A673 (cell line): Measurements from ENCODE around the gene NFYA. TPM values are rescaled to one million over a fixed set of nuclear protein-coding genes. Genes with fewer than 3 reads are reported as not detected.
"Not testable (repeated sequence)": the region's sequence is repeated elsewhere in the genome, so short reads cannot be mapped to it uniquely, and the experiment has no call there.

Experiments
- BruUV-seq: library from RNA; stranded (reverse); fragments of 400-500 nt; replicated peaks from 2 replicates; lab custom pipeline; 2021; lab: Mats Ljungman, UMichigan
- CTCF ChIA-PET: fragments of 300-600 bp; sonication (Branson Sonifier 250); formaldehyde crosslinking; loops from one replicate; lab custom pipeline; 2022; ENCODE audit warnings: antibody characterized with exemption; lab: Charles Lee
- POLR2A ChIA-PET: fragments of 300-600 bp; sonication (Branson Sonifier 250); formaldehyde crosslinking; loops from one replicate; lab custom pipeline; 2022; ENCODE audit warnings: antibody characterized with exemption; ENCODE audit not compliant: low non-redundant PET; lab: Charles Lee
- DNase-seq: peaks from one replicate; pipeline ENCODE4 v3.0.0-alpha.2; 2015; ENCODE audit warnings: low spot score
- H3K27ac ChIP-seq: fragments of 200-600 bp; sonication (generic); 2 replicates; pipeline ENCODE4 v1.5.1; 2016; ENCODE audit warnings: mixed run types, low read depth, mild to moderate bottlenecking, mixed read lengths, antibody characterized with exemption, low read length; ENCODE audit not compliant: poor library complexity, severe bottlenecking
- H3K27me3 ChIP-seq: fragments of 200-600 bp; sonication (generic); replicated peaks from 2 replicates; pipeline ENCODE4 v1.6.1; 2017; ENCODE audit warnings: mixed run types, low read depth, mild to moderate bottlenecking, mixed read lengths, antibody characterized with exemption, low read length; ENCODE audit not compliant: insufficient read depth, poor library complexity
- H3K36me3 ChIP-seq: fragments of 200-600 bp; sonication (generic); 2 replicates; pipeline ENCODE4 v1.6.1; 2016; ENCODE audit warnings: mixed run types, mild to moderate bottlenecking, mixed read lengths, antibody characterized with exemption, low read length; ENCODE audit not compliant: insufficient read depth, poor library complexity, severe bottlenecking
- H3K4me1 ChIP-seq: fragments of 200-600 bp; sonication (generic); 2 replicates; pipeline ENCODE4 v1.6.1; 2017; ENCODE audit warnings: mixed run types, mild to moderate bottlenecking, mixed read lengths, antibody characterized with exemption, low read length; ENCODE audit not compliant: insufficient read depth, poor library complexity, severe bottlenecking
- H3K4me3 ChIP-seq: fragments of 200-600 bp; sonication (generic); 2 replicates; pipeline ENCODE4 v1.5.1; 2016; ENCODE audit warnings: low read depth, mixed run types, mild to moderate bottlenecking, mixed read lengths, low read length; ENCODE audit not compliant: poor library complexity, severe bottlenecking
- H3K9me3 ChIP-seq: fragments of 200-600 bp; sonication (generic); 2 replicates; pipeline ENCODE4 v1.6.1; 2016; ENCODE audit warnings: mixed run types, low read depth, mild to moderate bottlenecking, mixed read lengths, antibody characterized with exemption, low read length; ENCODE audit not compliant: poor library complexity, severe bottlenecking
- EZH2 ChIP-seq: fragments of 200-600 bp; sonication (generic); IDR thresholded peaks from 2 replicates; pipeline ENCODE4 v1.6.1; 2017; ENCODE audit warnings: borderline replicate concordance, low read depth, mild to moderate bottlenecking, mixed read lengths, antibody characterized with exemption, low read length; ENCODE audit not compliant: poor library complexity, severe bottlenecking
- intact Hi-C: fragments of 100-400 bp; cut with micrococcal nuclease; formaldehyde crosslinking; loops from one replicate; pipeline ENCODE4 v1.10.0; 2022; ENCODE audit not compliant: unreplicated experiment
- total RNA-seq: library from RNA; stranded (reverse); gene quantifications from 2 replicates; pipeline ENCODE4 v1.2.3, GENCODE V29; 2021
- TF ChIP-seq, protein P1 (sequence below): fragments of 300-800, 200-600 bp; sonication (generic); conservative IDR thresholded peaks from 2 replicates; pipeline ENCODE4 v1.5.1; 2017; ENCODE audit warnings: low read depth, mild to moderate bottlenecking, antibody characterized with exemption, low read length, moderate library complexity, mixed read lengths

Gene NFYA
- total RNA-seq, 1 experiment from 2014 or later: 45.4 TPM

GRCh38 chr6:41100871-41101287 is 28.1 kb downstream of the NFYA start:
- Histone ChIP-seq H3K27ac (no peak overlapping the region), H3K9me3 (no peaks in the 10 kb centered on the region), H3K36me3 (peaks cover 47% of the 10 kb centered on the region), H3K4me3 (no peak overlapping the region), H3K27me3 (no peaks in the 10 kb centered on the region), H3K4me1 (no peaks in the 10 kb centered on the region)
- no peak for TF ChIP-seq EZH2
- TF ChIP-seq, protein P1, sequence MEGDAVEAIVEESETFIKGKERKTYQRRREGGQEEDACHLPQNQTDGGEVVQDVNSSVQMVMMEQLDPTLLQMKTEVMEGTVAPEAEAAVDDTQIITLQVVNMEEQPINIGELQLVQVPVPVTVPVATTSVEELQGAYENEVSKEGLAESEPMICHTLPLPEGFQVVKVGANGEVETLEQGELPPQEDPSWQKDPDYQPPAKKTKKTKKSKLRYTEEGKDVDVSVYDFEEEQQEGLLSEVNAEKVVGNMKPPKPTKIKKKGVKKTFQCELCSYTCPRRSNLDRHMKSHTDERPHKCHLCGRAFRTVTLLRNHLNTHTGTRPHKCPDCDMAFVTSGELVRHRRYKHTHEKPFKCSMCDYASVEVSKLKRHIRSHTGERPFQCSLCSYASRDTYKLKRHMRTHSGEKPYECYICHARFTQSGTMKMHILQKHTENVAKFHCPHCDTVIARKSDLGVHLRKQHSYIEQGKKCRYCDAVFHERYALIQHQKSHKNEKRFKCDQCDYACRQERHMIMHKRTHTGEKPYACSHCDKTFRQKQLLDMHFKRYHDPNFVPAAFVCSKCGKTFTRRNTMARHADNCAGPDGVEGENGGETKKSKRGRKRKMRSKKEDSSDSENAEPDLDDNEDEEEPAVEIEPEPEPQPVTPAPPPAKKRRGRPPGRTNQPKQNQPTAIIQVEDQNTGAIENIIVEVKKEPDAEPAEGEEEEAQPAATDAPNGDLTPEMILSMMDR: no peak
- no TSS peak for BruUV-seq
- no peak for DNase-seq
- POLR2A ChIA-PET: no interaction called here
- CTCF ChIA-PET: no interaction called here
- intact Hi-C loops: no loop called here

- Histone ChIP-seq H3K4me1 (no peaks in the 10 kb centered on the region), H3K9me3 (no peaks in the 10 kb centered on the region), H3K27ac (no peak overlapping the region), H3K36me3 (peaks cover 17% of the 10 kb centered on the region), H3K27me3 (no peaks in the 10 kb centered on the region), H3K4me3 (no peak overlapping the region)
- BruUV-seq: no TSS peak
- TF ChIP-seq EZH2: no peak
- TF ChIP-seq, protein P1: no peak
- POLR2A ChIA-PET: no interaction called here
- intact Hi-C loops: no loop called here
- CTCF ChIA-PET: no interaction called here
- no peak for DNase-seq
These were observed 31.1 kb downstream of the NFYA start for GRCh38 chr6:41103847-41104246.

DNA sequence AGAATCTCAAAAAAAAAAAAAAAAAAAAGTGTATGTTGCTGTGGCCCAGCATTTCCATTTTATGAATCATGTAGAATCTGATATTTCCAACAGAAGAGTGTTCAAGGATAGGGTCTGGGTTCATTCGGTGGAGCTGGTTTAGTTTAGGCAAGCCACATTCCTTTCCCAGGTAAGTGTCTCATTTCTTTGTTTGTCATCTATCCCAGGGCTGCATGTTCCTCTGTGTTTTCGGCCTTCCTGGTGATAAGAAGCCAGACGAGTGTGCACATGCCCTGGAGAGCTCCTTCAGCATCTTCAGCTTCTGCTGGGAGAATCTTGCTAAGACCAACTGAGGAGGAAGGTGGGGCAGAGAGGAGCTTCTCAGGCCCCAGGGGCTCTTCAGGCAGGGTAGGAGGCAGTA is 38.2 kb downstream of the NFYA start:
- TF ChIP-seq EZH2: no peak
- TF ChIP-seq, protein P1: no peak
- intact Hi-C loops: no loop called here
- no TSS peak for BruUV-seq
- no peak for DNase-seq
- Histone ChIP-seq H3K36me3 (no peaks in the 10 kb centered on the region), H3K9me3 (no peaks in the 10 kb centered on the region), H3K4me1 (no peaks in the 10 kb centered on the region), H3K4me3 (no peak overlapping the region), H3K27ac (no peak overlapping the region), H3K27me3 (no peaks in the 10 kb centered on the region)
- ChIA-PET POLR2A (no interaction called here), CTCF (no interaction called here)

DNA sequence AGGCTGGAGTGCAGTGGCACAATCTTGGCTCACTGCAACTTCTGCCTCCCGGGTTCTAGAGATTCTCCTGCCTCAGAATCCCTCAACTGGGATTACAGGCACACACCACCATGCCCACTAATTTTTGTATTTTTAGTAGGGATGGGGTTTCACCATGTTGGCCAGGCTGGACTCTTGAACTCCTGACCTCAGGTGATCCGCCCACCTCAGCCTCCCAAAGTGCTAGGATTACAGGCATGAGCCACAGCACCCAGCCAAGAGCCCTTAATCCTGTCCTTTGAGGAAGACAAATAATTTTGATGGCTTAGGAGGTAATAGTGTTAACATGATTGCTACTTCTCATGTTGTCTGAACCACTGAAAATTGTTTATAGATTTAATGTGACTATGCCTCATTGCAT is 42.3 kb downstream of the NFYA start:
- H3K4me1 ChIP-seq, BruUV-seq, H3K27me3 ChIP-seq, POLR2A ChIA-PET, H3K9me3 ChIP-seq, H3K36me3 ChIP-seq, H3K4me3 ChIP-seq, intact Hi-C loops, DNase-seq, H3K27ac ChIP-seq: not testable (repeated sequence)
- CTCF ChIA-PET: interaction anchor here (0.6 kb wide), 1 partner anchor 110 kb away, joined by 5 read pairs; no protein-coding TSS in a partner anchor
